T-helper 9 cell (primary cell): Measurements from ENCODE around the gene LBX1.
A peak's percentile ranks its signal among the peaks of the same experiment; 100 is the strongest.

Source experiments
- DNase-seq: peaks from one replicate; pipeline ENCODE4 v3.0.0-alpha.2; 2020
- total RNA-seq, 2 donors: gene quantifications; one replicate each; lab custom pipeline; 2026; lab: John Stamatoyannopoulos, UW

Gene LBX1, protein sequence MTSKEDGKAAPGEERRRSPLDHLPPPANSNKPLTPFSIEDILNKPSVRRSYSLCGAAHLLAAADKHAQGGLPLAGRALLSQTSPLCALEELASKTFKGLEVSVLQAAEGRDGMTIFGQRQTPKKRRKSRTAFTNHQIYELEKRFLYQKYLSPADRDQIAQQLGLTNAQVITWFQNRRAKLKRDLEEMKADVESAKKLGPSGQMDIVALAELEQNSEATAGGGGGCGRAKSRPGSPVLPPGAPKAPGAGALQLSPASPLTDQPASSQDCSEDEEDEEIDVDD
- total RNA-seq: 0 reads per million in 2 donors

DNA sequence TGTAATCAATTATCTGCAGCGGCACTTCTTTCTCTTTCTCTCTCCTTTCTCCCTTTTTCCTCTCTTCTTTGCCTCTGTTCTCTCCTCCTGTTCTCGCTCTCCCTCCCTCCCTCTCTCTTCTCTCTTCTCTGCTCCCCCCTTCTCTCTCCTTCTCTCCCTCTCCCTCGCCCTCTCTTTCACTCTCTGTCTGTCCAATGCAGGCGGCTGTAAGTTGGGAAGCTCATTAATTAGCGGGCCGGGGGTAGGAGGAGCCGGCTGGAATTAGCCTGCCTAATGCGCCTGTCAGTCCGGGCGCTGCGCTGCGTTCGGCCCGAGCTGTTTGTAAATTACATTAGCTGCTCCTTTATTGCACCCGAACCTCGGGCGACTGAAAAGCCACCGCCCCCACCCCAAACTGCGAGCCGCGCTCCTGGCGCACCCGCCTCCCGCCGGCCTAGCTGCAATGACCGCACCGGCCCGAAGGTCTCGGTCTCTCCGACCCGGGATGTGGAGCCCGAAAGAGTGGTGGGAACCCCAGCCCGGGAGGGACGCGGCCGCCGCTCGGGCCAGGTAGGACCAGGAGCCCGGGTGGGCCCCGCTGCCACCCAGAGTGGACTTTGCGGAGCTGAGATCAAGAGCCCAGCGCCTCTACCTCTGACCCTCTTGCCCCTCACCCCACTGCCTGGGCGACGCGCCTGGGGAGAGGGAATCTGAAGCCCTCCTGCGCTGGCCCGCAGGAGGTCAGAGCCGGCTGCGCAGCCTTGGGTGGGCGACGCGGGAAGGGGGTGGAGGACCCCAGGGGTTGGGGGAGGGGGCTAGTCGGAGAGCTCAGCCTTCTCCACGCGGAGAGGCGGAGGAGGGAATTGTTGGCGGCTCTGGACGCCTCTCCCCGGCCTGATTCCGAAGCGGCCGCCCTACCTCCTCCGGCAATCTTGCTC, at the start of gene LBX1:
TSS of gene LBX1 (minus strand) at position 198 of the 917 bp plus-strand sequence. CDS start 648 bp downstream, outside the sequence.
- DNase-seq: no peak

DNA sequence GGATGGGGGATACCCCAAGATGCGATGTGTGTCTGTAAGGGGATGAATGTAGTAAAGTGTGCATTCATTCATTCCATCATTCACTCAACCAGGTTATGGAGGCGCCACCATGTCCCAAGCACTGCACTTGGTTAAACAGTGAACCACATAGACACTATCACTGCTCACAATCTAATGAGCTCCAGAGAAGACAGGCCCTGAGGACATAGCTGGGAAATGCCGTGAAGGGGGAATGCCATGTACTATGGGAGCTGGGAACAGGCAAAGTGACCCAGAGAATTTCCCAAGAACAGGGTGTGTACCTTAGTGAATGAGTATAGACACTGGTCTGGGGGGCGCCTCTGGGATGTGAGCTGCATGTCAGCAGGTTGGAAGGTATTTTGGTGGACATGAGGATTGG, 44.5 kb upstream of the LBX1 start:
- no peak for DNase-seq

DNA sequence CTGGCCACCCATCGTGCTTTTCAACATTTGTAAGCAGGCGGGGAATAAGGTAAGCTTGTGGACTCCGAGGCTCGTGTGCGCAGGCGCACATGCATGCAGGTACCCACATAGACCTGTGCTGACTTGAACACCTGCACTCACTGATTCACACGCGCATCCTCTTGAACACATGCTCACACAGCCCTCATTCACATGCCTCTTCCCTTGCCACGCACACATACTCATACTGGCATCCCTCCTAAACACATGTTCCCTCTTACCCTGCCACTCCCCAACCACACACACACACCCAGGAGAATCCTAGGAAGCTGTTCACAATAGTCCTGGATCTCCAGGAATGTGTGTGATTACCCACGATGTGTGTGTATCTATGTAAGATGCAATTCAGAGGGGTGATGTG, 44.1 kb upstream of the LBX1 start:
- DNase-seq: no peak

GRCh38 chr10:101272229-101272868, 43.1 kb upstream of the LBX1 start:
- peak; percentile 42 for DNase-seq

GRCh38 chr10:101270763-101271162, 41.5 kb upstream of the LBX1 start:
- no peak for DNase-seq

DNA sequence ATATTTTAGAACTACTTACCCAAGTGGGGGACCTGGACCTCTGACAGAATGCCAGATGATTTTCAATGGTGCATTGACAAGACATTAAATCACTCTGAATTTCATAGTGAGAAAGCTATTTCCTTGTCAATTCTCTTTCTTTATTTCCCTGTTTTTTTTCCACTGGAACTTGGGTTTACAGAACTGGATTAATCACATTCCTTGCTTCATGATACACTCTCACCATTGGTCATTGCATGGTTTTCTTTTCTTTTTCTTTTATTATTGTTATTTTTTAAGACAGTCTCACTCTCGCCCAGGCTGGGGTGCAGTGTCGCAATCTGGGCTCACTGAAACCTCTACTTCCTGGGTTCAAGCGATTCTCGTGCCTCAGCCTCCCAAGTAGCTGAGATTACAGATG, 38.5 kb upstream of the LBX1 start:
- no peak for DNase-seq

GRCh38 chr10:101267290-101267680, 38.0 kb upstream of the LBX1 start:
- DNase-seq: no peak

- DNase-seq: no peak
Measured at GRCh38 chr10:101266381-101267289, 37.4 kb upstream of the LBX1 start.

DNA sequence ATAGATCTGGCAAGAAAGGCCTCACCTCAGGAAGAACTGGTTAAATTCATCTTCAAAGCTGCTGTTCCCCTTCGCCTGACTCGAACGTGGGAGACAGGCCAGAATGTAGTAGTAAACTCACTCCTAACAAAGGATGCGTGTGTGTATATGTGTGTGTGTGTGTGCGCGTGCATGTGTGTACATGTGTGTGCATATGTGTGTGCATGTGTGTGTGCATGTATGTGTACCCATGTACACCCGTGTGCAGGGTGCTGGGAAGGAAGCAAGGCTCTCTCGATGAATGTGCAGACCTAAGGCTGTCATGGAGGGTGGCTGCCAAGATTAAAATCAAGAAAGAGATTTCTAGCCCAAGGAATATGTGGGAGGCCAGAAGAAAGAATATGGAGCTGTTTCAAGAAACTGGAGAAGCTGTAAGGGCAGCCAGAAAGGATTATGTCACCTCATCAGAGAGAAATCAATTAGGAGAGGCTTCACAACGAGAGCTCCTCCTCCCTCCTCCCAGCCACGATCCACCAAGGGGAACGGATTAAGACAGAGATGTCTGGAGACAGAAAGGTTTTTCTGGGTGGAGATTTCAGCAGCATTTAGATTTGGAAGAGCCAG, 34.0 kb upstream of the LBX1 start:
- DNase-seq: no peak

GRCh38 chr10:101262147-101262546, 32.9 kb upstream of the LBX1 start:
- no peak for DNase-seq

- DNase-seq: no peak
Measured at GRCh38 chr10:101261702-101262101, 32.4 kb upstream of the LBX1 start.

DNA sequence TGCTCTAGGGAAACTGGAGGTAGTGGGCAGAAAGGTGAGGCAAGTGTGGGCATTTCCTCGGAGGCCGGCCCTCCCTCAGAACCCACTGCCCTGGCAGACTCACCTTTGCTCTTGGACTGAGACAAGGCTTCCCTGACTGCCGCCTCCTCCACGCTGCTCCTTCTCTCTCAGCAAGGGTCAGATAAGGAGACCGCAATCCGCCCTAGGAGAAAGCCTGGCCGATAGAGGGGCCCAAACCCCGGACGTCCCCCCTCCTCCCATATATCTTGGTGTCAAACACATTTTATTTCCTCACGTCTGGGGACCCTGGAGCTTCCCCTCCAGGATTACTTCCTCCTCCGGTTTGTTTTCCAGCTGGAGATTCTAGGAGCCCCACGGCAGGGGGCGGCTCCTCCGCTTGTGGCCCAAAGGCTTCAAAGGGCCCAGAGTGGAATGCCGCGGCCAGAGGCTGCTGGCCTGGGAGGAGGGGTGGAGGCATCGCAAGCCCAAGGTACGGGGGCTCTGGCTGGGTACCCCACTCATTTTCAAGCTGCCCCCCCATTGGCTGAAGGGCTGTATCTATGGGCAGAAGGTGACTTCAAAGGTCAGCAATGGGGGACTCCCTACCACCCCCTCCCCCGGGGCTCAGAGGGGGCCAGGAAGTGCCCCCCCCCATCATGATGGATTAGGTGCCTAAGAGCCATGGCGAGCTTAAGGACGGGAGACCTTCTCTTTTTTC, 31.7 kb upstream of the LBX1 start:
- no peak for DNase-seq

- no peak for DNase-seq
Measured at GRCh38 chr10:101258179-101258885, 29.1 kb upstream of the LBX1 start.

DNA sequence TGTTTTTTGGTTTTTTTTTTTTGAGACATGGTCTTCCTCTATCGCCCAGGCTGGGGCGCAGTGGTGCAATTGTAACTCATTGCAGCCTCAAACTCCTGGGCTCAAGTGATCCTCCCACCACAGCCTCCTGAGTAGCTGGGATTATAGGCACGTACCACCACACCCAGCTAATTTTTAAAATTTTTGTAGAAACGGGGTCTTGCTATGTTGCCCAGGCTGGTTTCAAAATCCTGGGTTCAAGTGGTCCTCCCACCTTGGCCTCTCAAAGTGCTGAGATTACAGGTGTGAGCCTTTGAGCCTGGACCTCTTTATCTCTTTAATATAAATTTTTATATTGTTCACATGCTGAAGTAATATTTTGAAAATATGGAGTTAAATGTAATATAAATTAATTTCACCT, 28.2 kb upstream of the LBX1 start:
- no peak for DNase-seq

GRCh38 chr10:101257084-101257483, 27.8 kb upstream of the LBX1 start:
- no peak for DNase-seq

DNA sequence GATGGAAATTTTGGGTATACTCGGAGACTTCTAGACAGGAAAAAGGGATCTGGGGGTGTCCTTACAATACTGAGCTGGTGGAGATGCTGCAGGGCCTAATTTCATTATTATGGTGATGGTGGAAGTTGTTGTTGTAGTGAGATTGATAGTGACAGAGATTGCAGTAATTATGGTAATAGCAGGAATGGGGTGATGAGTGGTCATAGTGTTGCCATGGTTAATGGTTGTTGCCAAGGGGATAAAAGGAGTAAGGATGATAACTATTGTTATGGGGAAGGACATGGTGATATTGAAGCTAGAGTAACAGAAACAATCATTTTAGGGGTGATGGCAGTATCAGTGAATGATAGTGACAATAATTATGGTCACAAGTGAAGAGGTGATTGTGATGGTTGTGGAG, 27.1 kb upstream of the LBX1 start:
- no peak for DNase-seq

- no peak for DNase-seq
Measured at GRCh38 chr10:101250136-101250535, 20.9 kb upstream of the LBX1 start.

GRCh38 chr10:101249171-101249581, 19.9 kb upstream of the LBX1 start:
- no peak for DNase-seq

GRCh38 chr10:101246639-101247038, 17.4 kb upstream of the LBX1 start:
- DNase-seq: no peak

- DNase-seq: no peak
Measured at GRCh38 chr10:101244321-101245050, 15.2 kb upstream of the LBX1 start.
